G401.6 (cell line): ENCODE data around the gene C1orf141.
"Not testable (repeated sequence)": the region's sequence is repeated elsewhere in the genome, so short reads cannot be mapped to it uniquely, and the experiment has no call there.

Experiments
- FAIRE-seq: peaks from 2 replicates; lab custom pipeline; 2012; peaks lifted over from hg19 to GRCh38; lab: Jason Lieb, UNC

The C1orf141 gene

DNA sequence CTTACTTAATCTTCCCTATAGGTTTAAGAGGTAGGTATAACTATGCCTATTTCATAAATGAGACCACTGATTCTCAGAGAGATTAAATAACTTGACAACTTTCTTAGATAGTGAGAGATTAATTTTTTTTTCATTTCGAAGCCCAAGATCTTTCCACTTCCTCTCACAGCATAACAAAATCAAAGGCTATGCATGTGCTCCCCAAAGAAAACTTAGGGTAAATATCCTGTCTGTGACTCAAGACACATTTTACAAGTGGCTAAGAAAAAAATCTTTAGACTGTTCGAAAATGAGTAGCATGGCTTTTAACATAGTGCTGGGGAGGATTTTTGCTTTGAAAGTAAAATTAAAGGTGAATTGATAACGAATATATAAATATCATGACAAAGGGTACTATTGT, 8.2 kb upstream of the C1orf141 start:
- FAIRE-seq, result no peak

DNA sequence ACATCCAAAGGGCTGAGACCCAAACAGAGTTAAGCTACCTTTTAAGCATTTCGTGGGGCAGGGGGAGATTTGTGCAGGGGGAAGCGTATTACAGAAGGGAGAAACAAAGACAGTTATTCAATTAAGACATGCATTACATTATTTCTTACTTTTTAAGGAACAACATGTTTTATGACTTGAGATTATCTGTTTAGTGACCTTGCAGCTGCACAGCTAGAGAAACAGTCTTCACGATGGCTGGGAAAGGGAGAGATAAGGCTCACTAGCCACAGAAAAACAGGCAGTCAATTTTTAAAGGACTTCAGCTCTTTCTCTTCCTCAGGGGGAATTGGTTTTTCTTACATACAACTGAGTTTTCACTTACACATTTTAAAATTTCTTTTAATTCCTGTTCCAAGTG, 7.1 kb upstream of the C1orf141 start:
- FAIRE-seq, result not testable (repeated sequence)

DNA sequence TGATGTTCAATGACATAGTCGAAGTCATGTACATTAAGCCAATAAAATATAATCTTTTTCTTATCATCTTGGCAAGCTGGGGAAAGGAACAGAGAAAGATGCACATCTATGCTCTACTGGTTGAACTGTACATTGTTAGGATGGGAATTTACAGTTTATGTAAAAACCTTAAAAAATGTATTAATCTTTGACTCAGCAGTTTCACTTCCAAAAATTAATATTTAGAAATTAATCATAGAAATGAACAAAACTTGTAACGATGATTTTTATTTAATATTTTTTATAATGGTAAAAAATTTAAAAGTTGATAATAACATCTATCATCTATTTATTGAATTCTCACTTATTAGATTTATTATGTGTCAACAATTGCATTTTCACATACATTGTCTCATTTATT, 5.7 kb upstream of the C1orf141 start:
- FAIRE-seq, result peak; percentile 78

GRCh38 chr1:67138813-67139499, 4.2 kb upstream of the C1orf141 start:
- FAIRE-seq, result no peak

DNA sequence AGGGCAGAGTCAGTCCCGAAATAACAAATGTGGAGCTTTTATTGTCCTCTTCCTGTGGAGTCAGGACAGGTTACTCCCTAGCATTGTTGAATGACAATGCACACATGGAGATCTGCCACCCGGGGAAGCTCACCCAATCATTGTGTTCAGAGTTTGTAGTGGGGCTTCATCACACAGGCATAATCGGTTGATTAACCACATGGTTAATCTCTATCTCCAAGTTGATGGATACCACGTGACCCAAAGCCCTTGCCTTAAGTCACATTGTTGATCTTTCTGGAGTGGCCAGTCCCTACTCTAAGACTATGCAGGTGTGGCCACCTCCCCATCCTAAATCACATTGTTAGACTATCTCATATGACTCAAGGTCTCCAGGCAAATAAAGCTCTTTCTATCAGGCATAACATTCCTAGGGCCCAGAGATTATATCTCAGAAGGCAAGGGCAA, 2.6 kb upstream of the C1orf141 start:
- no peak for FAIRE-seq

DNA sequence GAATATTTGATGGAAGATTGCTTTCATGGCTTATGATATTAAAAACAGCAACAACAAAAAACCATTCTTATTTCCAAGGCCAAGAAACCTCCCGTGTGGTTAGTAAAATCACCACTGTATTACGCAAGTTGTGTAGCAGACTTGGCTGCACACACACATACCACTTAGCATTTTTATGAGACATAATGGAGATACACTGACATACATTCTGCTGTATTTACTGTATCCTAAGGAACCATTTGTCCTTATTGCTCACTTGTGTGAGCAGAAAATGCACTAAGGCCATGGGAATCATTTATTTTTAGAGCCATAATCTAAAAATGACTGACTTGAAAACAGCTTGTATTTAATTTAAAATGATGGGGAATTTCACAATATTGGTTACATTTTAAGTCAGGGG, 584 bp upstream of the C1orf141 start:
- FAIRE-seq, result no peak

- no peak for FAIRE-seq
These were observed 1.6 kb downstream of the C1orf141 start for GRCh38 chr1:67133177-67133576.

- FAIRE-seq, result no peak
These were observed 4.1 kb downstream of the C1orf141 start for GRCh38 chr1:67130673-67131072.

DNA sequence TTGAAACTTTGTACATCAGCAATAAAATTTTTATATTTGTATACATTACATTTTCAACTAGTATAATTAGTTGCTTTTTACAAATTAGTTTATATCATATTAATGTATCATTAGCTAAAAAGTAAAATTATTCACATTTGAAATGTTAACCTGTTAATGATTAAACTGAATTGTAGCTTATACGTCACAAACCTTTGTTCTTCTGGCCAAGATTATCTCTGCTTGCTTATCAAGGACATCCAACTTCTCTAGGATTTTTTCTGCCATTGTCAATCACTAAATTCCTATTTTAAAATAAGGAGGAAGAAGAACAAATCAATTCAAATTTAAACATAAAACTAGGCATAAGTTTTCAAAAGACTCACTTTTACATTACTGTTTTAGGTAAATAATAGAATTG, 7.8 kb downstream of the C1orf141 start:
- no peak for FAIRE-seq

DNA sequence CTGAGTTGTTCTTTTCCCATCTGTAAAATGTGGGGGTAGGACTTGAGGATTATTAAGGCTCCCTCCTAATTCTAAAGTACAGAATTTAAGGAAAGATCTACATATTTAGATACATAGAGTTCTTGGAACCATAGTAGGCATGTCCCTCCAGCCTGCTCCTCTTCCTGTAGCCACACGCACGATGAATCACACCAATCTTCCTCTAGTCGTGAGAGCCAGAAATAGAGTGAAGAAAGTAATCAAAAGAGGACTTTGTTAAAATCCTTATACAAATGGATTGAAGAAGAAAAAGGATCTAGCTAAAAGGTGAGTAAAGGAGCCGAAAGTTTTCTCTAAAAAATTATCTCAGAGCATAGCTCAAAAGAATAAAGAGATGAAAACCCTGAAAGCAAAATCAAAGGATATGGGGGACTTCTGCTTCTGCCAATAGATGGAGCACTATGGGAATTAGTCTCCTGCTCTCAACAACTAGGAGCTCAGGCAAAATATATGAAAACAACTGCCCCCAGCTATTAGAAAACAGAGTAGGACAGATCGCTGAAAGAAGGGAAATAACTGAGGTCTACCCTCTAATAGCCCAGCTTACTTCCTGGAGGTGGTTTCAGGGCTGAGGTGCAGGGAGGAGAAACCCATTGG, 8.5 kb downstream of the C1orf141 start:
- no peak for FAIRE-seq

GRCh38 chr1:67124455-67124854, 10.3 kb downstream of the C1orf141 start:
- no peak for FAIRE-seq

- FAIRE-seq, result no peak
These were observed 13.7 kb downstream of the C1orf141 start for GRCh38 chr1:67120855-67121619.

DNA sequence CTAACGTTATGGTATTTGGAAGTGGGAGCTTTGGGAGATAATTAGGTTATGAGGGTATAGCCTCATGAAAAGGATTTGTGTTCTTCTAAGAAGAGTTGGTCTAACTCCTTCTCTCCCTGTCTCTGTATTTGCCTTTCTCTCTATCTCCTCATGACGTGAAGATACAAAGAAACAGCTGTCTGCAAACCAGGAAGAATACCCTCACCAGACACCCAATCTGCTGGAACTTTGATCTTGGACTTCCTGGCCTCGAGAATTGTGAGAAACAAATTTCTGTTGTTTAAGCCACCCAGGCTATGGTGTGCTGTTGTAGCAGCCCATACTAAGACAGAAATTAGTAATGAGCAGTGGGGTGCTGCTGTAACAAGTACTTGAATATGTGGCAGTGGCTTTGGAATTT, 16.1 kb downstream of the C1orf141 start:
- no peak for FAIRE-seq

GRCh38 chr1:67118191-67118590, 16.6 kb downstream of the C1orf141 start:
- no peak for FAIRE-seq

DNA sequence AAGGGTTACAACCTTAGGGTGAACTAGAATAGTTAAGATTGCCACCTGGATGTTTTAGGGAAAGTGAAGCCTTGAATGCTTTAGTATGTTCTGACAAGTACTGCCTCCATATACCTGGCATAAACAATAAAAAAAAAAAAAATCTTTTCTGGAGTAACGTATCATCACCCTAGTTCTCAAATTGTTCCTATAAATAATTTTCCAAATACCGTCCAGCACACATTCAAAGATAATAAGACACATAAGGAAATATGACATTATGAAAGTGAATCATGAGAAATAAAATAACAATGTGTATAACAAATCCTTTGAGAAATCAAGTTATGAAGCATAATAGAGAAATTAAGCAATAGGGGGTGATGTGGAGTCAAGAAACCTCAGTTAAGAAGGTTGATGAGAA, 20.6 kb downstream of the C1orf141 start:
- no peak for FAIRE-seq

- no peak for FAIRE-seq
These were observed 24.4 kb downstream of the C1orf141 start for GRCh38 chr1:67110352-67110751.

- no peak for FAIRE-seq
These were observed 29.3 kb downstream of the C1orf141 start for GRCh38 chr1:67105508-67105907.

DNA sequence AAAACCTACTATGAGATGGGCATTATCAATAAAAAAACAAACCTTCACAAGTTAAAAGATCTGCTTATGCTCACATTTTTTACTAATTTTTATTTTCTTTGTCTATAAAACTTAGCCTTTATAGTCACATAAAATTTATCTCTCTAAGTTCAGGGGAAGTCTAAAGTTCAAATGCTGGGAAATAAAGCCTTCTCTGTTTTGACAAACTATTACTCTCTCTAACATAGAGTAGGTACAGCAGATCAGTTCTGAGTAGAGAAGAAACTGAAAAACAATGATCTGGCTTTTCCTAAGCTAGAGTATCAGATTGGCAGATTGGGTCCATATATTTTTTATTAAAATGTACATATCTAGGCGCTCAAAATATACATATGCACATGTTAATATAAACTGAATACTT, 31.2 kb downstream of the C1orf141 start:
- FAIRE-seq, result no peak

- FAIRE-seq, result no peak
These were observed 33.9 kb downstream of the C1orf141 start for GRCh38 chr1:67100833-67101232.

DNA sequence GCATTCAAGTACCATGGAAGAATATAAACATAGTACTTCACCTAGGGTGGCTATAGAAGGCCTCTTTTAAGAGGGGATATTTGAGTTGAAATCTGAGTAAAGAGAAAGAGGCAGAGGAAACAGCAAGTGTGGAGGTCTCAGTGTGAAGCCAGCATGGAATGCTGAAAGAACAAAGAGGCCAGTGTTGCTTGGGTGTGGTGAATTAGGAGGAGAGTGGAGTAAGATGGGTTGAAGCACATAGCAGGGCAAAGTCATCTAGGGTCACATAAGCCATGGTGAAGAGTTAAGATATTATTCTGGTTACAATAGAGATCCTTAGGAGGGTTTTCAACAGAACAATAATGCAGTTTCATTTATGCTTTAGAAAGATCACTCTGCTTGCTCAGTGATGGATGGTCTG, 37.5 kb downstream of the C1orf141 start:
- FAIRE-seq, result no peak

DNA sequence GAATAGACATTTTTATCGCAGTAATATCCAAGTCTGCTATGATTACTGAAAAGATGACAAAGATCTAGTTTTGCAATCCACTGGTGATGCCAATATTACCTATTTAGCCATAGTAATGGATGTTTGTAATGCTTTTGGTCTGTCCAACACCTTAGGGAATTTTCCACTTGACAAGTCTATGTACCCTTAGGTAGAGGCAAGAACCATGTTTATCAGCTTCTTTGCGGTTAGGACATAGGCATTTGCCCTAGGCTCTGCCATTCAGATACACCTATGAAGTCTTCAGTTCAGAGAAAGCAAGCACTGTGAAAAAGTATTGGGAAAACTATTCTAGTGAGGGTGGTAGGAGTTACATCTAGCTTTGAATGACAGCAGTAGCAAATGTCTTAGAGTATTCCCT, 40.6 kb downstream of the C1orf141 start:
- FAIRE-seq, result no peak

DNA sequence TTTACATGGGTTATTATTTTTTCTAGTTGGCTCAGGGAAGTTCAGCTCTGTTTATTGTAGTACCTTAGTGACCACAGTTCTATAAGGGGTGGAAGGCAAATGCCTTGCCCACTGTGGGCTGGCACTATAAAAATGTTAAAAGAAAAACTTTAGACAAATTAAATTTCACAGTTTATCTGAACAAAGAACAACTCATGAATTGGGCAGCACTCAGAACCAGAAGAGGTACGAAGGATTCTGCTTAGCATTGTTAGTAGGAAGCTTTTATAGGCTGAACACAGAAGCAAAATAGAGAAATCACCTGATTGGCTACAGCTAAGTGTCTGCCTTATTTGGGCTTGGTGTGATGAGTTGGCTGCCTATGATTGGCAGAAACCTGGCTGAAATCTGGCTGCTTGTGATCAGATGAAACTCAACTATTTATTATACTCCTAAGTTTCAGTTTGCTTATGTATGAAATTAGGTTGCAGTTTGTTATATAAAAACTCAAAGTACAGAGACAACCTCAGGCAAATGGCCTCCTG, 45.0 kb downstream of the C1orf141 start:
- FAIRE-seq, result no peak

DNA sequence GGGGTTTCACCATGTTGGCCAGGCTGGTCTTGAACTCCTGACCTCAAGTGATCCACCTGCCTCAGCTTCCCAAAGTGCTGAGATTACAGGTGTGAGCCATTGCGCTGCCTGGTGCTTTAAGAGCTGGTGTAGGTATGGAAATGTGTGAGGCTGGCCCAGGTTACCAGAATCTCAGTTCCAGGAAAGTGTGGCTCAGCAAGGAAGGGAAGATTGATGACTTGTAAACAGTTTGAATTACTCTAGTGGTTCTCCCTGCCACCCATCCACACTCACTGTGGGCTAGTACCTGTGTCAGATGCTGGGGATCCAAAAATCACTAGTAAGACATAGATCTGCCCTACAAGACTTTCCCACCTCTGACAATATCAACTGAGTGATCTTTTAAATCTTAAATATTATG, 46.3 kb downstream of the C1orf141 start:
- FAIRE-seq, result no peak
